Left ventricle myocardium inferior (tissue), 1 donor: ENCODE results near the gene IL12RB1. TPM values are rescaled to one million over a fixed set of nuclear protein-coding genes. Genes with fewer than 3 reads are reported as not detected.

Experiments used
- DNase-seq: peaks from one replicate; pipeline ENCODE4 v3.0.0-alpha.2; 2020
- H3K27ac ChIP-seq: fragments of 200-600 bp; replicated peaks from 2 replicates; pipeline ENCODE4 v1.8.0; 2021
- H3K27me3 ChIP-seq: fragments of 200-600 bp; 2 replicates; pipeline ENCODE4 v1.8.0; 2021; ENCODE audit warnings: low read depth
- H3K36me3 ChIP-seq: fragments of 200-600 bp; 2 replicates; pipeline ENCODE4 v1.8.0; 2021
- H3K4me1 ChIP-seq: fragments of 200-600 bp; 2 replicates; pipeline ENCODE4 v1.8.0; 2021
- H3K4me3 ChIP-seq: fragments of 200-600 bp; 2 replicates; pipeline ENCODE4 v1.8.0; 2021; ENCODE audit warnings: mild to moderate bottlenecking, moderate library complexity
- H3K9me3 ChIP-seq: fragments of 200-600 bp; replicated peaks from 2 replicates; pipeline ENCODE4 v1.8.0; 2021
- intact Hi-C: fragments of 100-400 bp; cut with micrococcal nuclease; formaldehyde crosslinking; loops from one replicate; pipeline ENCODE4 v1.11.0; 2022
- total RNA-seq: library from RNA; stranded (reverse); fragmentation: NEBNext Ultra II Directional; extraction: Animal tissue kit (Norgen Biotek cat#: 25700); gene quantifications from one replicate; pipeline ENCODE4 v1.2.1, GENCODE V29; 2021
- TF ChIP-seq, protein P1 (sequence below): fragments of 200-600 bp; IDR thresholded peaks from 2 replicates; pipeline ENCODE4 v1.8.0; 2021; ENCODE audit warnings: antibody characterized with exemption, mild to moderate bottlenecking, borderline replicate concordance
- donor health status: DM: no; HTN: yes; CAD: no; lungs with severe emphysema.

Gene IL12RB1
- total RNA-seq, 1 donor from 2014 or later = 0.44 TPM

DNA sequence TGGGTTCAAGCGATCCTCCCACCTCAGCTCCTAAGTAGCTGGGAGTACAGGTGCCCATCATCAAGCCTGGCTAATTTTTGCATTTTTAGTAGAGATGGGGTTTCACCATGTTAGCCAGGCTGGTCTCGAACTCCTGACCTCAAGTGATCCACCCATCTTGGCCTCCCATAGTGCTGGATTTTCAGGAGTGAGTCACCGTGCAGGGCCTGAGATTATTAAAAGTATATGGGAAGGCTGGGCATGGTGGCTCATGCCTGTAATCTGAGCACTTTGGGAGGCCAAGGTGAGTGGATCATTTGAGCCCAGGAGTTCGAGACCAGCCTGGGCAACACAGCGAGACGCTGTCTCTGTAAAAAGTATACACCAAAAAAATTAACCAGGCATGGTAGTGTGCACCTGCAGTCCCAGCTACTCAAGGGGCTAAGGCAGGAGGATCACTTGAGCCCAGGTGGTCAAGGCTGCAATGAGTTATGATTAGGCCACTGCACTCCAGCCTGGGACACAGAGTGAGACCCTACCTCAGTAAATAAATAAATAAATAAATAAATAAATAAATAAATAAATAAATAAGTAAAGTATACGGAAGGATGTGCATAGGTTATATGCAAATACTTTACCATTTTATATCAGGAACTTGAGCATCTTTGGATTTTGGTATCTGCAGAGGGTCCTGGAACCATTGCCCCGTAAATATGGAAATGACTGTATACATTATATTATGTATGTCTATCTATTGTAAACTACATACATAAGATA, 854 bp downstream of the IL12RB1 start:
- no peaks in the 10 kb centered on the region for H3K4me1 ChIP-seq
- H3K27me3 ChIP-seq = peaks cover 41% of the 10 kb centered on the region
- intact Hi-C loops = no loop called here
- no peak overlapping the region for H3K27ac ChIP-seq
- no peak for DNase-seq
- TF ChIP-seq, protein P1, sequence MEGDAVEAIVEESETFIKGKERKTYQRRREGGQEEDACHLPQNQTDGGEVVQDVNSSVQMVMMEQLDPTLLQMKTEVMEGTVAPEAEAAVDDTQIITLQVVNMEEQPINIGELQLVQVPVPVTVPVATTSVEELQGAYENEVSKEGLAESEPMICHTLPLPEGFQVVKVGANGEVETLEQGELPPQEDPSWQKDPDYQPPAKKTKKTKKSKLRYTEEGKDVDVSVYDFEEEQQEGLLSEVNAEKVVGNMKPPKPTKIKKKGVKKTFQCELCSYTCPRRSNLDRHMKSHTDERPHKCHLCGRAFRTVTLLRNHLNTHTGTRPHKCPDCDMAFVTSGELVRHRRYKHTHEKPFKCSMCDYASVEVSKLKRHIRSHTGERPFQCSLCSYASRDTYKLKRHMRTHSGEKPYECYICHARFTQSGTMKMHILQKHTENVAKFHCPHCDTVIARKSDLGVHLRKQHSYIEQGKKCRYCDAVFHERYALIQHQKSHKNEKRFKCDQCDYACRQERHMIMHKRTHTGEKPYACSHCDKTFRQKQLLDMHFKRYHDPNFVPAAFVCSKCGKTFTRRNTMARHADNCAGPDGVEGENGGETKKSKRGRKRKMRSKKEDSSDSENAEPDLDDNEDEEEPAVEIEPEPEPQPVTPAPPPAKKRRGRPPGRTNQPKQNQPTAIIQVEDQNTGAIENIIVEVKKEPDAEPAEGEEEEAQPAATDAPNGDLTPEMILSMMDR = no peak
- no peaks in the 10 kb centered on the region for H3K9me3 ChIP-seq
- no peaks in the 10 kb centered on the region for H3K36me3 ChIP-seq
- no peak overlapping the region for H3K4me3 ChIP-seq

DNA sequence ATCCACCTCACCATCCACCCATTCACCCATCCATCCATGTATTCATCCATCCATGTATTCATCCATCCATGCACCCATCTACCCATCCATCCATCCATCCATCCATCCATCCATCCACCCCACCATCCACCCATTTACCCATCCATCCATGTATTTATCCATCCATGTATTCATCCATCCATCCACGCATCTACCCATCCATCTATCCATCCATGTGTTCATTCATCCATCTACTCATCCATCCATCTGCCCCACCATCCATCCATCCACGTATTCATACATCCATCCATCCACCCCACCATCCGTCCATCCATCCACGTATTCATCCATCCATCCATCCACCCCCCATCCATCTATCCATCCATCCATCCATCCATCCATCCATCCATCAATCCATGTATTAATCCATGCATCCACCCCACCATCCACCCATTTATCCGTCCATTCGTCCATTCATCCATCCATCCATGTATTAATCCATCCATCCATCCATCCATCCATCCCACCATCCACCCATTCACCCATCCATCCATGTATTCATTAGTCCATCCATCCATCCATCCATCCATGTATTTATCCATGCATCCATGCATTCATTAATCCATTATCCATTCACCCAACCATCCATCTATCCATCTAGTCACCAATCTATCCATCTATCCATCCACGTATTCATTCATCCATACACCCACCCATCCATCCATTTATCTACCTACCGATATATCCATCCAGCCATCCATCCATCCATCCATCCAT, 2.6 kb downstream of the IL12RB1 start:
- no peak overlapping the region for H3K27ac ChIP-seq
- intact Hi-C loops = no loop called here
- no peaks in the 10 kb centered on the region for H3K9me3 ChIP-seq
- no peaks in the 10 kb centered on the region for H3K4me1 ChIP-seq
- no peak overlapping the region for H3K4me3 ChIP-seq
- TF ChIP-seq, protein P1 = no peak
- no peaks in the 10 kb centered on the region for H3K36me3 ChIP-seq
- H3K27me3 ChIP-seq = peaks cover 53% of the 10 kb centered on the region
- DNase-seq = no peak

DNA sequence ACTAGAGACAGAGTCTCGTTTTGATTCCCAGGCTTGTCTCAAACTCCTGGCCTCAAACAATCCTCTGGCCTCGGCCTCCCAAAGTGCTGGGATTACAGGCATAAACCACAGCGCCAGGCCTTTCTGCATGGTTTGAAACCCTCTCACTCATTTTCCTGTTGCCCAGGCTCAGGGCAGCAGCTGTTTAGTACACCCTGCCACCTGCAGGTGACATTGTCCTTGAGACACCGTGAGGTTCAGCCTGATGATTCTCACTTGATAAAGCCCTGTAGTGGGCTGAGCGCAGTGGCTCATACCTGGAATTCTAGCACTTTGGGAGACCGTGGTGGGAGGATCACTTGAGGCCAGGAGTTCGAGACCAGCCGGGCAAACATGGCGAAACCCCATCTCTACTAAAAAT, 12.5 kb downstream of the IL12RB1 start:
- intact Hi-C loops = no loop called here
- Histone ChIP-seq H3K4me3 (no peak overlapping the region), H3K27me3 (peaks cover 48% of the 10 kb centered on the region), H3K4me1 (no peaks in the 10 kb centered on the region), H3K36me3 (no peaks in the 10 kb centered on the region), H3K27ac (no peak overlapping the region), H3K9me3 (no peaks in the 10 kb centered on the region)
- no peak for DNase-seq
- TF ChIP-seq, protein P1 = no peak

DNA sequence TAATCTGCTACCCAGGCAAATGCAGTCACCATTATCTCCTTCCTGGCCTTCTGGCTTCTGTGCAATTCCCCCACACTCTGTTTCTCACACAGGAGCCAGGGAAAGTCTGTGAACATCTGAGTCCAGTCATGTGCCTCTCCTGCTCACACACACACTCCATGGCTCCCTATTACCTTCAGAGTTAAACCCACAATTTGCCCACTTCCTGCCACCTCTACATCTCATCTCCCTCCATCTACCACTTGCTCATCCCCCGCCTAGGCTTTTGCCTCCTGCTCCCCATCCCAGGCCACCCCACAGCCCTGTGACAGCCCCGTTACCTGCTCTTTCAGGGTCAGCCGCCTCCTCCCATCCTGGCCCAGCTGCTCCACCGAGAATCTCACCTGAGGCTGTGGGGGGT, 13.5 kb downstream of the IL12RB1 start:
- Histone ChIP-seq H3K4me1 (no peaks in the 10 kb centered on the region), H3K27me3 (peaks cover 57% of the 10 kb centered on the region), H3K36me3 (no peaks in the 10 kb centered on the region), H3K27ac (no peak overlapping the region), H3K4me3 (no peak overlapping the region), H3K9me3 (no peaks in the 10 kb centered on the region)
- intact Hi-C loops = no loop called here
- TF ChIP-seq, protein P1 = no peak
- DNase-seq = no peak

DNA sequence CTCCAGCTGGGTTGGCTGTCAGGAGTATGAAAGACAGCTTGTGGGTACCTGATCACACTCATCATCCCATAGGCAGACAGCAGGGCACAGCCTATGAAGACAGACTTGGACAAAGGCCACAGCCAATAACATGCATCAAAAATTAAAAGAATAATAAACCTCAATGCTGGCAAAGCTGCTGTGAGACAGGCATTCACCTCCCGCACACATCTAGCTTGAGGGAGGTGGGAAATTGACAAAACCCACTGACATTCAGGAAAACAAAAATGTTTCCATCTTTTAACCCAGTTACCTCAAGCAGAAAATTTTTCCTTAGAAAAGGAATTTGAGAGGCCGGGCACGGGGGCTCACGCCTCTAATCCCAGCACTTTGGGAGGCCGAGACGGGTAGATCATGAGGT, 14.4 kb downstream of the IL12RB1 start:
- no peak overlapping the region for H3K4me3 ChIP-seq
- H3K27me3 ChIP-seq = peaks cover 57% of the 10 kb centered on the region
- no peaks in the 10 kb centered on the region for H3K9me3 ChIP-seq
- H3K36me3 ChIP-seq = no peaks in the 10 kb centered on the region
- no peak for DNase-seq
- intact Hi-C loops = no loop called here
- no peaks in the 10 kb centered on the region for H3K4me1 ChIP-seq
- TF ChIP-seq, protein P1 = no peak
- no peak overlapping the region for H3K27ac ChIP-seq
